Measurements from ENCODE around the gene RHOF. TPM values are rescaled to one million over a fixed set of nuclear protein-coding genes. Genes with fewer than 3 reads are reported as not detected.

Gene RHOF
- total and polyA plus RNA-seq, 4 donors, result 0.97 to 7.0 (median 3.5) TPM

DNA sequence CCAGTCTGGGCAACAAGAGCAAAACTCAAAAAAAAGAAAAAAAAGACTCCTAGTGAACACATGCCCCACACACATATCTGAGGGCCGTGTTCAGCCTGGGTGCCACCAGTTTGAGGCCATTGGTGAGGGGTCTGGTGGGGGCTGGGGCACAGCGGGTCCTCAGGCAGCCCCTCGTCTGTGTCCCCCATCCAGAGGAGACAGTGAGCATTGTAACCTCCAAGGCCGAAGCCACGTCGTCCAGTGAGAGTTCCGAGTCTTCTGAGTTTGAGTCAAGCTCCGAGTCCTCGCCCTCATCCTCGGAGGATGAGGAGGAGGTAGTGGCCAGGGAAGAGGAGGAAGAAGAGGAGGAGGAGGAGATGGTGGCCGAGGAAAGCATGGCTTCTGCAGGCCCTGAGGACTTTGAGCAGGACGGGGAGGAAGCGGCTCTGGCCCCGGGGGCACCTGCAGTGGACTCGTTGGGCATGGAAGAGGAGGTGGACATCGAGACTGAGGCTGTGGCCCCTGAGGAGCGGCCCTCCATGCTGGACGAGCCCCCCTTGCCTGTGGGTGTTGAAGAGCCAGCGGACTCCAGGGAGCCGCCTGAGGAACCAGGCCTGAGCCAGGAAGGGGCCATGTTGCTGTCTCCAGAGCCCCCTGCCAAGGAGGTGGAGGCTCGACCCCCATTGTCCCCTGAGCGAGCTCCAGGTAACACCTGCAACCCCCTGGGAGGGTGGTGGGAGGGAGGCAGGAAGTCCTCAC, 25.9 kb upstream of the RHOF start:
- no peaks in the 10 kb centered on the region for H3K27me3 ChIP-seq (ENCODE audit: control insufficient read depth in 4 of 4, insufficient read depth in 4 of 4, low read length in 3 of 4)
- TF ChIP-seq MAX (IDR thresholded peaks at IDR 0.05) (no peak), ZBTB33 (IDR thresholded peaks at IDR 0.05) (no peak)

GRCh38 chr12:121817648-121818043, 24.2 kb upstream of the RHOF start:
- Histone ChIP-seq H3K27me3 (ENCODE audit: control insufficient read depth in 4 of 4, insufficient read depth in 4 of 4, low read length in 3 of 4) (no peaks in the 10 kb centered on the region), H3K4me1 (ENCODE audit: control insufficient read depth in 4 of 4, insufficient read depth in 4 of 4, low read length in 3 of 4) (peaks cover 2 to 13% (median 11%) of the 10 kb centered on the region in 4 donors), H3K27ac (ENCODE audit: low read depth in 1 of 2, low read length in 2 of 2) (no peak overlapping the region), H3K36me3 (ENCODE audit: control insufficient read depth in 4 of 4, insufficient read depth in 3 of 4, low read depth in 1 of 4, low read length in 3 of 4) (peaks cover 28 to 68% (median 51%) of the 10 kb centered on the region in 4 donors), H3K9me3 (ENCODE audit: control insufficient read depth in 4 of 4, low read length in 3 of 4) (no peaks in the 10 kb centered on the region), H3K4me3 (ENCODE audit: low read depth in 1 of 3, low read length in 3 of 3) (no peak overlapping the region), H3K9ac (ENCODE audit: low read depth in 1 of 2, low read length in 2 of 2) (no peak overlapping the region)
- no peak for DNase-seq (ENCODE audit: low spot score)
- 96% methylated on average over 18 of the region's 18 CpGs for WGBS
- TF ChIP-seq SP1 (IDR thresholded peaks at IDR 0.05) (no peak), JUND (IDR thresholded peaks at IDR 0.05) (no peak), FOXA1 (IDR thresholded peaks at IDR 0.05) (no peak), HNF4A (conservative IDR thresholded peaks at IDR 0.05) (no peak), CTCF (IDR thresholded peaks at IDR 0.05; ENCODE audit: low read depth, low read length, missing input control) (no peak), NR2F2 (IDR thresholded peaks at IDR 0.05) (no peak), RXRA (IDR thresholded peaks at IDR 0.05) (no peak), REST (IDR thresholded peaks at IDR 0.05) (no peak), MAX (IDR thresholded peaks at IDR 0.05) (no peak), HNF4G (IDR thresholded peaks at IDR 0.05) (no peak), ZBTB33 (IDR thresholded peaks at IDR 0.05) (no peak), EGR1 (IDR thresholded peaks at IDR 0.05; ENCODE audit: low read depth in 2 of 2) (no peak), FOXA2 (IDR thresholded peaks at IDR 0.05) (no peak)
- TF ChIP-seq, protein P1, sequence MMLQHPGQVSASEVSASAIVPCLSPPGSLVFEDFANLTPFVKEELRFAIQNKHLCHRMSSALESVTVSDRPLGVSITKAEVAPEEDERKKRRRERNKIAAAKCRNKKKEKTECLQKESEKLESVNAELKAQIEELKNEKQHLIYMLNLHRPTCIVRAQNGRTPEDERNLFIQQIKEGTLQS (IDR thresholded peaks at IDR 0.05), result no peak

More for the DNA sequence above, 25.9 kb upstream of the RHOF start:
- Histone ChIP-seq H3K4me3 (ENCODE audit: low read depth in 1 of 3, low read length in 3 of 3) (no peak overlapping the region), H3K36me3 (ENCODE audit: control insufficient read depth in 4 of 4, insufficient read depth in 3 of 4, low read depth in 1 of 4, low read length in 3 of 4) (peaks cover 35 to 76% (median 54%) of the 10 kb centered on the region in 4 donors), H3K9me3 (ENCODE audit: control insufficient read depth in 4 of 4, low read length in 3 of 4) (no peaks in the 10 kb centered on the region), H3K9ac (ENCODE audit: low read depth in 1 of 2, low read length in 2 of 2) (no peak overlapping the region), H3K4me1 (ENCODE audit: control insufficient read depth in 4 of 4, insufficient read depth in 4 of 4, low read length in 3 of 4) (no peaks in the 10 kb centered on the region), H3K27ac (ENCODE audit: low read depth in 1 of 2, low read length in 2 of 2) (no peak overlapping the region)
- DNase-seq (ENCODE audit: low spot score), result no peak
- 93% methylated on average over 22 of the region's 22 CpGs for WGBS
